HepG2 (cell line): ENCODE measurements around the gene SYNC. TPM values are rescaled to one million over a fixed set of nuclear protein-coding genes. Genes with fewer than 3 reads are reported as not detected.

Experiments
- ATAC-seq: fragments of 200-7000 bp; cut with Tn5 transposase; 3 replicates; pipeline ENCODE4 v1.9.1; 2020; ENCODE audit warnings: mild to moderate bottlenecking, moderate library complexity
- BruUV-seq: library from RNA; stranded (reverse); fragments of 400-500 nt; replicated peaks from 2 replicates; lab custom pipeline; 2021; lab: Mats Ljungman, UMichigan
- CTCF ChIA-PET: fragments of 300-600 bp; formaldehyde crosslinking; extraction: SDS; loops from one replicate; lab custom pipeline; 2021; ENCODE audit warnings: low total read pairs, inconsistent platforms, low intra/inter-chr PET ratio; lab: Yijun Ruan, JAX
- POLR2A ChIA-PET: fragments of 350-600 bp; sonication (Branson Sonifier 250); formaldehyde crosslinking; loops from one replicate; lab custom pipeline; 2020; ENCODE audit warnings: antibody characterized with exemption, inconsistent platforms; lab: Yijun Ruan, JAX
- DNase-seq: peaks from one replicate; pipeline ENCODE4 v3.0.0-alpha.2; 2015; ENCODE audit warnings: low spot score
- FAIRE-seq: peaks from 3 replicates; lab custom pipeline; 2011; peaks lifted over from hg19 to GRCh38; lab: Jason Lieb, UNC
- H2AFZ ChIP-seq: one replicate; pipeline ENCODE4 v1.6.1; 2011; ENCODE audit warnings: low read length, inconsistent platforms
- H3K27ac ChIP-seq: fragments of 300-600 bp; 3 replicates; pipeline ENCODE4 v1.8.0; 2011; ENCODE audit warnings: mixed run types, mild to moderate bottlenecking, mixed read lengths, low read length, inconsistent platforms; ENCODE audit not compliant: insufficient read depth; ENCODE audit errors: extremely low read length
- H3K27me3 ChIP-seq, 2 experiments: fragments of 200-600 bp in 1 of 2; 2 replicates in 1 of 2; 3 replicates in 1 of 2; pipeline versions ENCODE4 v1.6.0 to v1.8.0; 2011; ENCODE audit warnings: low read length in 2 of 2, mild to moderate bottlenecking in 2 of 2, moderate library complexity in 2 of 2, inconsistent platforms in 1 of 2; ENCODE audit not compliant: insufficient read depth in 2 of 2, control insufficient read depth in 1 of 2
- H3K36me3 ChIP-seq, 2 experiments: fragments of 200-600 bp in 1 of 2; replicated peaks in 1 of 2; 2 replicates in 1 of 2; 3 replicates in 1 of 2; pipeline versions ENCODE4 v1.5.1 to v1.8.0; 2011; ENCODE audit warnings: low read length in 2 of 2, inconsistent platforms in 1 of 2; ENCODE audit not compliant: insufficient read depth in 2 of 2, control insufficient read depth in 1 of 2
- H3K4me1 ChIP-seq: 2 replicates; pipeline ENCODE4 v1.5.1; 2012; ENCODE audit warnings: low read length, inconsistent platforms; ENCODE audit not compliant: insufficient read depth
- H3K4me2 ChIP-seq: 2 replicates; pipeline ENCODE4 v1.6.0; 2011; ENCODE audit warnings: low read depth, low read length, inconsistent platforms
- H3K4me3 ChIP-seq, 3 experiments: fragments of 200-600 bp in 1 of 3; sonication (generic), shearing (Covaris generic) in 1 of 3; replicated peaks in 1 of 3; 2 replicates each; pipeline ENCODE4 v1.5.1; 2011 to 2016; ENCODE audit warnings: low read length in 3 of 3, inconsistent platforms in 2 of 3, low read depth in 2 of 3, mild to moderate bottlenecking in 2 of 3, control low read depth in 1 of 3, mixed read lengths in 1 of 3; ENCODE audit not compliant: insufficient read depth in 1 of 3
- H3K79me2 ChIP-seq: one replicate; pipeline ENCODE4 v1.6.1; 2011; ENCODE audit warnings: low read length, inconsistent platforms; ENCODE audit not compliant: insufficient read depth
- H3K9ac ChIP-seq: 2 replicates; pipeline ENCODE4 v1.6.0; 2011; ENCODE audit warnings: mild to moderate bottlenecking, low read depth, low read length, inconsistent platforms; ENCODE audit not compliant: insufficient read depth
- H3K9me3 ChIP-seq: 2 replicates; pipeline ENCODE4 v1.5.1; 2012; ENCODE audit warnings: mild to moderate bottlenecking, low read length
- H4K20me1 ChIP-seq: 2 replicates; pipeline ENCODE4 v1.6.0; 2011; ENCODE audit warnings: inconsistent platforms, mild to moderate bottlenecking, low read length, moderate library complexity; ENCODE audit not compliant: insufficient read depth
- MYNN ChIP-seq: sonication (generic); formaldehyde crosslinking; IDR thresholded peaks from 2 replicates; pipeline ENCODE4 v1.4.0; 2020; ENCODE audit warnings: mild to moderate bottlenecking, low read depth, missing genetic modification reagents
- MZF1 ChIP-seq: sonication (generic); formaldehyde crosslinking; IDR thresholded peaks from 2 replicates; pipeline ENCODE4 v1.8.1; 2023; ENCODE audit warnings: mild to moderate bottlenecking, missing genetic modification reagents, borderline replicate concordance
- NBN ChIP-seq: fragments of 450-650 bp; conservative IDR thresholded peaks from 2 replicates; pipeline ENCODE4 v1.6.1; 2017
- POGZ ChIP-seq: sonication (generic); formaldehyde crosslinking; IDR thresholded peaks from 2 replicates; pipeline ENCODE4 v1.4.0; 2020; ENCODE audit warnings: mild to moderate bottlenecking, missing genetic modification reagents
- RAD21 ChIP-seq: fragments of 450-650 bp; formaldehyde crosslinking; IDR thresholded peaks from 2 replicates; pipeline ENCODE4 v1.5.0; 2020; ENCODE audit warnings: mild to moderate bottlenecking
- RFXANK ChIP-seq: IDR thresholded peaks from 2 replicates; pipeline ENCODE4 v1.6.1; 2016
- SOX6 ChIP-seq, 2 experiments: fragments of 450-650 bp in 1 of 2; sonication (generic) in 1 of 2; formaldehyde crosslinking in 1 of 2; IDR thresholded peaks; 2 replicates each; pipeline versions ENCODE4 v1.4.0 to v1.6.1; 2017 to 2020; ENCODE audit warnings: antibody characterized with exemption in 1 of 2, mild to moderate bottlenecking in 1 of 2, missing genetic modification reagents in 1 of 2
- TBX2 ChIP-seq: sonication (generic); formaldehyde crosslinking; IDR thresholded peaks from 2 replicates; pipeline ENCODE4 v1.5.0; 2020; ENCODE audit warnings: missing genetic modification reagents, mild to moderate bottlenecking, borderline replicate concordance
- TBX3 ChIP-seq: fragments of 450-650 bp; IDR thresholded peaks from 2 replicates; pipeline ENCODE4 v1.6.1; 2017; ENCODE audit warnings: antibody characterized with exemption, mild to moderate bottlenecking, inconsistent platforms, borderline replicate concordance
- ZNF441 ChIP-seq: sonication (generic); formaldehyde crosslinking; IDR thresholded peaks from 2 replicates; pipeline ENCODE4 v1.7.0; 2021; ENCODE audit warnings: missing genetic modification reagents, borderline replicate concordance
- WGBS: methylation state at CpG from one replicate; pipeline ENCODE4 v1.1.6; 2017; ENCODE audit warnings: low lambda C conversion rate; 5-methylcytosine and 5-hydroxymethylcytosine counted together
- in situ Hi-C: cut with HindIII; loops from 2 replicates; pipeline ENCODE4 v1.10.0; 2017; ENCODE audit warnings: low pct_unique_long_range_greater_than_20kb; ENCODE audit not compliant: extremely low pct_ligation_motif_present
- intact Hi-C: fragments of 100-400 bp; cut with micrococcal nuclease; formaldehyde crosslinking; loops from one replicate; pipeline ENCODE4 v1.10.0; 2022; ENCODE audit not compliant: unreplicated experiment
- polyA plus RNA-seq, 8 experiments: library from polyadenylated mRNA; depleted of rRNA in 3 of 8; stranded (reverse) in 7 of 8; unstranded in 1 of 8; fragments of >200 nt; fragmentation: Illumina TruSeq in 4 of 8; extraction: Trizol in 4 of 8; gene quantifications; 2 replicates each; pipeline versions ENCODE4 v1.2.1 to v1.2.3, GENCODE V29; 2011 to 2016; ENCODE audit warnings: low read depth in 4 of 8, missing spikeins in 1 of 8, mixed read lengths in 1 of 8; ENCODE audit not compliant: insufficient read depth in 1 of 8
- total RNA-seq, 5 experiments: library from RNA; depleted of rRNA; stranded (reverse); fragments of >200 nt; fragmentation: Illumina TruSeq; extraction: Trizol; gene quantifications; 2 replicates each; pipeline ENCODE4 v1.2.3, GENCODE V29; 2016; ENCODE audit warnings: low read depth in 1 of 5
- TF ChIP-seq, protein P1 (sequence below): sonication (generic); formaldehyde crosslinking; IDR thresholded peaks from 2 replicates; pipeline ENCODE4 v1.4.0; 2020; ENCODE audit warnings: mild to moderate bottlenecking, missing genetic modification reagents
- TF ChIP-seq, protein P2 (sequence below): sonication (generic); formaldehyde crosslinking; IDR thresholded peaks from 2 replicates; pipeline ENCODE4 v1.8.0; 2022; ENCODE audit warnings: mild to moderate bottlenecking, missing genetic modification reagents, moderate library complexity

The SYNC gene
- total and polyA plus RNA-seq, 2 of the 13 experiments (the other 11 are each of a cell fraction or from before 2014, with no cell fraction given): 2.4 to 5.4 TPM

DNA sequence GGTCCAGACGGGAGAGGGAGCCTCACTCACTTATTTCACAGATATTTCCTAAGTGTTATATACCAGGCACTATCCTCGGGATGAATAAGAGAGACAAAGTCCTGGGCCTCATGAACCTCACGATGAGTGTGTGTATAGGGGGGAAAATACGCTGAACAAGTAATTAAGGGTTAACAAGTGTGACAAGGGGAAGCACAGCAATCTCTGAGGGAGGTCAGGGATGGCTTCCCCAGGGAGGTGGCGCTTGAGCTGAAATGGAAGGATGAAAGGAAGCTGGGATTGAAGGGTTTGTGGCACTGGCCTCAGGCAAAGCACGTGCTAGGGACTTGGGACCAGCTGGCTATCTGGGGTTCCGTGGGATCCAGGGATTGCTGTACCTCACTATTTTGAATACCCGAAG lies 46.4 kb upstream of the SYNC start:
- BruUV-seq: no TSS peak
- ChIA-PET CTCF (interaction anchor here (0.7 kb wide), 1 partner anchor 36 kb away, joined by 3 read pairs; no protein-coding TSS in a partner anchor), POLR2A (interaction anchor here (0.7 to 1.1 kb wide), 2 partner anchors 12 to 20 kb away, joined by 3 to 4 read pairs; no protein-coding TSS in a partner anchor)
- ATAC-seq: no peak
- H4K20me1 ChIP-seq: no peaks in the 10 kb centered on the region
- intact Hi-C loops: no loop called here
- H3K36me3 ChIP-seq: peaks cover 4% of the 10 kb centered on the region in 2 experiments; a peak in 2 of 5 replicates
- peaks cover 19% of the 10 kb centered on the region for H3K4me1 ChIP-seq
- H3K4me3 ChIP-seq: no peak overlapping the region
- in situ Hi-C loops: no loop called here
- no peak for DNase-seq
- H3K9me3 ChIP-seq: no peaks in the 10 kb centered on the region
- H2AFZ ChIP-seq: no peak overlapping the region
- H3K79me2 ChIP-seq: peaks cover 20% of the 10 kb centered on the region
- FAIRE-seq: no peak
- no peak overlapping the region for H3K9ac ChIP-seq
- no peak overlapping the region for H3K27ac ChIP-seq
- H3K4me2 ChIP-seq: no peak overlapping the region
- 96% methylated on average over 8 of the region's 8 CpGs for WGBS
- H3K27me3 ChIP-seq: no peaks in the 10 kb centered on the region
- no peak for TF ChIP-seq TBX3
- no peak for TF ChIP-seq TBX2 (CRISPR knock-in tag)
- TF ChIP-seq RFXANK: no peak
- TF ChIP-seq, protein P1, sequence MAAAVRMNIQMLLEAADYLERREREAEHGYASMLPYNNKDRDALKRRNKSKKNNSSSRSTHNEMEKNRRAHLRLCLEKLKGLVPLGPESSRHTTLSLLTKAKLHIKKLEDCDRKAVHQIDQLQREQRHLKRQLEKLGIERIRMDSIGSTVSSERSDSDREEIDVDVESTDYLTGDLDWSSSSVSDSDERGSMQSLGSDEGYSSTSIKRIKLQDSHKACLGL (CRISPR knock-in tag): no peak
- no peak for TF ChIP-seq MYNN
- no peak for TF ChIP-seq RAD21 (CRISPR knock-in tag)
- no peak for TF ChIP-seq NBN
- no peak for TF ChIP-seq MZF1
- TF ChIP-seq, protein P2, sequence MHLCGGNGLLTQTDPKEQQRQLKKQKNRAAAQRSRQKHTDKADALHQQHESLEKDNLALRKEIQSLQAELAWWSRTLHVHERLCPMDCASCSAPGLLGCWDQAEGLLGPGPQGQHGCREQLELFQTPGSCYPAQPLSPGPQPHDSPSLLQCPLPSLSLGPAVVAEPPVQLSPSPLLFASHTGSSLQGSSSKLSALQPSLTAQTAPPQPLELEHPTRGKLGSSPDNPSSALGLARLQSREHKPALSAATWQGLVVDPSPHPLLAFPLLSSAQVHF (CRISPR knock-in tag): no peak
- no peak for TF ChIP-seq POGZ
- no peak for TF ChIP-seq SOX6 (IDR thresholded peaks at IDR 0.05)
- TF ChIP-seq SOX6 (CRISPR knock-in tag; IDR thresholded peaks at IDR 0.05): no peak
- no peak for TF ChIP-seq ZNF441 (CRISPR knock-in tag)
- TF ChIP-seq, all 625 proteins: peak for 0
